Liver (tissue), 9 donors: ENCODE measurements around the gene TP53I11. TPM values are rescaled to one million over a fixed set of nuclear protein-coding genes. Genes with fewer than 3 reads are reported as not detected.
A peak's percentile ranks its signal among the peaks of the same experiment; 100 is the strongest.

Experiments used
- DNase-seq: peaks from one replicate; pipeline ENCODE4 v3.0.0-alpha.2; 2017; ENCODE audit warnings: low spot score
- H3K27ac ChIP-seq, 2 donors: one replicate each; pipeline ENCODE4 v1.7.0; 2013; ENCODE audit warnings: inconsistent platforms in 2 of 2, low read length in 2 of 2, control low read depth in 1 of 2, low read depth in 1 of 2, mild to moderate bottlenecking in 1 of 2
- H3K27me3 ChIP-seq, 4 donors: one replicate each; pipeline versions ENCODE4 v1.6.1 to v1.7.0; 2013; ENCODE audit warnings: low read length in 3 of 4, inconsistent platforms in 1 of 4, mild to moderate bottlenecking in 1 of 4, moderate library complexity in 1 of 4; ENCODE audit not compliant: control insufficient read depth in 4 of 4, insufficient read depth in 4 of 4
- H3K36me3 ChIP-seq, 4 donors: one replicate each; pipeline versions ENCODE4 v1.6.1 to v1.7.0; 2013; ENCODE audit warnings: low read length in 3 of 4, mild to moderate bottlenecking in 3 of 4, low read depth in 1 of 4, moderate library complexity in 1 of 4; ENCODE audit not compliant: control insufficient read depth in 4 of 4, insufficient read depth in 3 of 4
- H3K4me1 ChIP-seq, 4 donors: one replicate each; pipeline versions ENCODE4 v1.6.1 to v1.7.0; 2013; ENCODE audit warnings: low read length in 3 of 4, mild to moderate bottlenecking in 3 of 4, moderate library complexity in 1 of 4; ENCODE audit not compliant: control insufficient read depth in 4 of 4, insufficient read depth in 4 of 4
- H3K4me3 ChIP-seq, 3 donors: one replicate each; pipeline versions ENCODE4 v1.6.1 to v1.7.0; 2013; ENCODE audit warnings: low read length in 3 of 3, control low read depth in 1 of 3, low read depth in 1 of 3, mild to moderate bottlenecking in 1 of 3
- H3K9ac ChIP-seq, 2 donors: one replicate each; pipeline ENCODE4 v1.7.0; 2013; ENCODE audit warnings: low read length in 2 of 2, mild to moderate bottlenecking in 2 of 2, moderate library complexity in 2 of 2, control low read depth in 1 of 2, low read depth in 1 of 2
- H3K9me3 ChIP-seq, 4 donors: one replicate each; pipeline versions ENCODE4 v1.6.1 to v1.7.0; 2013; ENCODE audit warnings: low read length in 3 of 4; ENCODE audit not compliant: control insufficient read depth in 4 of 4
- ATF3 ChIP-seq: IDR thresholded peaks from 2 replicates; pipeline ENCODE4 v1.6.1; 2016; ENCODE audit warnings: antibody characterized with exemption
- CTCF ChIP-seq: fragments of 150-350 bp; IDR thresholded peaks from 2 replicates; pipeline ENCODE4 v1.5.1; 2017; ENCODE audit warnings: improper control_type of control experiment, low read depth, low read length; ENCODE audit not compliant: missing input control
- EGR1 ChIP-seq, 2 donors: IDR thresholded peaks; 2 replicates each; pipeline ENCODE4 v1.6.1; 2016 to 2018; ENCODE audit warnings: antibody characterized with exemption in 2 of 2, low read depth in 2 of 2
- FOXA1 ChIP-seq: IDR thresholded peaks from 2 replicates; pipeline ENCODE4 v1.6.1; 2016; ENCODE audit warnings: antibody characterized with exemption
- FOXA2 ChIP-seq: IDR thresholded peaks from 2 replicates; pipeline ENCODE4 v1.6.1; 2016; ENCODE audit warnings: antibody characterized with exemption
- GABPA ChIP-seq, 2 donors: IDR thresholded peaks in 1 of 2; conservative IDR thresholded peaks in 1 of 2; 2 replicates each; pipeline ENCODE4 v1.6.1; 2016; ENCODE audit warnings: antibody characterized with exemption in 2 of 2, mild to moderate bottlenecking in 1 of 2, moderate library complexity in 1 of 2
- HNF4A ChIP-seq, 2 donors: conservative IDR thresholded peaks; 2 replicates each; pipeline ENCODE4 v1.6.1; 2016; ENCODE audit warnings: antibody characterized with exemption in 2 of 2, mild to moderate bottlenecking in 2 of 2
- MAX ChIP-seq: IDR thresholded peaks from 2 replicates; pipeline ENCODE4 v1.6.1; 2016; ENCODE audit warnings: antibody characterized with exemption
- REST ChIP-seq: IDR thresholded peaks from 2 replicates; pipeline ENCODE4 v1.6.1; 2016; ENCODE audit warnings: antibody characterized with exemption, mild to moderate bottlenecking
- TAF1 ChIP-seq: conservative IDR thresholded peaks from 2 replicates; pipeline ENCODE4 v1.6.1; 2016; ENCODE audit warnings: antibody characterized with exemption, mild to moderate bottlenecking
- YY1 ChIP-seq: IDR thresholded peaks from 2 replicates; pipeline ENCODE4 v1.6.1; 2016; ENCODE audit warnings: antibody characterized with exemption, mild to moderate bottlenecking
- WGBS: extraction: QIAGEN DNeasy Blood & Tissue Kit; methylation state at CpG from one replicate; pipeline ENCODE4 v1.1.7; 2013; 5-methylcytosine and 5-hydroxymethylcytosine counted together
- polyA plus RNA-seq, 2 donors: library from polyadenylated mRNA; stranded (reverse) in 1 of 2; unstranded in 1 of 2; fragments of 200-250 nt in 1 of 2; fragments of >200 nt in 1 of 2; fragmentation: Nextera tagmentation in 1 of 2; extraction: Ambion mirVana in 1 of 2; gene quantifications; one replicate each; pipeline versions ENCODE4 v1.2.1 to v1.2.3, GENCODE V29; 2013 to 2015
- total RNA-seq, 2 donors: library from RNA; depleted of rRNA; stranded (reverse); fragments of >200 nt; gene quantifications; one replicate each; pipeline ENCODE4 v1.2.3, GENCODE V29; 2014
- donor health status: healthy.
- donor health status: healthy.
- donor health status: healthy.
- donor health status: healthy.
- donor health status: healthy.

The TP53I11 gene
- total and polyA plus RNA-seq, 4 donors: 3.6 to 16.0 (median 8.3) TPM

- H3K27me3 ChIP-seq: no peaks in the 10 kb centered on the region
- H3K4me3 ChIP-seq: no peak overlapping the region
- no peak for DNase-seq
- peaks cover 0 to 12% (median 8%) of the 10 kb centered on the region in 4 donors for H3K4me1 ChIP-seq
- no peak overlapping the region for H3K27ac ChIP-seq
- no peak for TF ChIP-seq REST
- no peak for TF ChIP-seq YY1
- TF ChIP-seq FOXA2: no peak
- peak in 1 of 2 donors; percentile 31 for TF ChIP-seq HNF4A (conservative IDR thresholded peaks at IDR 0.05)
- WGBS: 23% methylated on average over 2 of the region's 2 CpGs
- H3K36me3 ChIP-seq: no peaks in the 10 kb centered on the region
- H3K9ac ChIP-seq: no peak overlapping the region
- H3K9me3 ChIP-seq: no peaks in the 10 kb centered on the region
Observed at GRCh38 chr11:44914105-44914504, 36.6 kb downstream of the TP53I11 start.

- Histone ChIP-seq H3K4me1 (peaks cover 0 to 12% (median 8%) of the 10 kb centered on the region in 4 donors), H3K27me3 (no peaks in the 10 kb centered on the region)
- DNase-seq: no peak
Observed at GRCh38 chr11:44913502-44913901, 37.2 kb downstream of the TP53I11 start.

More at GRCh38 chr11:44913502-44913901, 37.2 kb downstream of the TP53I11 start:
- Histone ChIP-seq H3K36me3 (no peaks in the 10 kb centered on the region), H3K9me3 (no peaks in the 10 kb centered on the region), H3K9ac (no peak overlapping the region), H3K27ac (no peak overlapping the region), H3K4me3 (no peak overlapping the region)
- TF ChIP-seq CTCF (no peak), YY1 (no peak), FOXA1 (no peak), ATF3 (no peak), HNF4A (conservative IDR thresholded peaks at IDR 0.05) (no peak), MAX (no peak), EGR1 (IDR thresholded peaks at IDR 0.05; ENCODE audit: low read depth in 2 of 2) (no peak), FOXA2 (no peak), GABPA (IDR thresholded peaks at IDR 0.05 in 1 of 2, conservative IDR thresholded peaks at IDR 0.05 in 1 of 2) (no peak), TAF1 (no peak)
